Neural progenitor cell (in vitro differentiated cells): Measurements from ENCODE around the gene ITGB8. TPM values are rescaled to one million over a fixed set of nuclear protein-coding genes. Genes with fewer than 3 reads are reported as not detected.

Experiments used
- DNase-seq: peaks from one replicate; pipeline ENCODE4 v3.0.0-alpha.2; 2016; ENCODE audit warnings: low spot score
- H2AFZ ChIP-seq: fragments of 200-600 bp; sonication (generic); replicated peaks from 2 replicates; pipeline ENCODE4 v1.6.1; 2016; ENCODE audit warnings: antibody characterized with exemption
- H3F3A ChIP-seq: fragments of 200-600 bp; sonication (generic); 2 replicates; pipeline ENCODE4 v1.6.1; 2016; ENCODE audit warnings: antibody characterized with exemption, low read depth
- H3K27ac ChIP-seq: fragments of 200-600 bp; sonication (generic); 2 replicates; pipeline ENCODE4 v1.5.1; 2016; ENCODE audit warnings: mild to moderate bottlenecking
- H3K27me3 ChIP-seq: fragments of 200-600 bp; sonication (generic); 2 replicates; pipeline ENCODE4 v1.6.1; 2016; ENCODE audit warnings: mild to moderate bottlenecking, moderate library complexity
- H3K36me3 ChIP-seq: fragments of 200-600 bp; sonication (generic); 2 replicates; pipeline ENCODE4 v1.5.1; 2016
- H3K4me1 ChIP-seq: fragments of 200-600 bp; sonication (generic); 2 replicates; pipeline ENCODE4 v1.6.1; 2016; ENCODE audit warnings: mixed run types
- H3K4me2 ChIP-seq: fragments of 200-600 bp; sonication (generic); 2 replicates; pipeline ENCODE4 v1.6.1; 2016
- H3K4me3 ChIP-seq: fragments of 200-600 bp; sonication (generic); 2 replicates; pipeline ENCODE4 v1.5.1; 2016
- H3K79me2 ChIP-seq: fragments of 200-600 bp; sonication (generic); 2 replicates; pipeline ENCODE4 v1.6.1; 2016; ENCODE audit warnings: low read depth
- H3K9ac ChIP-seq: fragments of 200-600 bp; sonication (generic); 2 replicates; pipeline ENCODE4 v1.6.1; 2016
- H3K9me3 ChIP-seq: fragments of 200-600 bp; sonication (generic); 2 replicates; pipeline ENCODE4 v1.5.1; 2016; ENCODE audit warnings: low read depth
- H4K20me1 ChIP-seq: fragments of 200-600 bp; sonication (generic); 2 replicates; pipeline ENCODE4 v1.6.1; 2016; ENCODE audit warnings: low read depth
- H3K27ac Mint-ChIP-seq: 3 replicates; pipeline ENCODE4 v1.8.0; 2021; ENCODE audit warnings: mixed read lengths
- H3K27me3 Mint-ChIP-seq: 2 replicates; pipeline ENCODE4 v1.8.0; 2022; ENCODE audit warnings: low read depth, mild to moderate bottlenecking, inconsistent platforms, moderate library complexity, mixed read lengths; ENCODE audit not compliant: insufficient read depth
- H3K36me3 Mint-ChIP-seq: 3 replicates; pipeline ENCODE4 v1.8.0; 2021; ENCODE audit warnings: mixed read lengths
- H3K4me1 Mint-ChIP-seq: 3 replicates; pipeline ENCODE4 v1.8.0; 2021; ENCODE audit warnings: mixed read lengths
- H3K4me3 Mint-ChIP-seq: 3 replicates; pipeline ENCODE4 v1.8.0; 2021; ENCODE audit warnings: mild to moderate bottlenecking, moderate library complexity, mixed read lengths
- H3K9me3 Mint-ChIP-seq: 3 replicates; pipeline ENCODE4 v1.8.0; 2020; ENCODE audit warnings: mixed read lengths
- EZH2 ChIP-seq: fragments of 200-600 bp; sonication (generic); IDR thresholded peaks from 2 replicates; pipeline ENCODE4 v1.6.1; 2017; ENCODE audit warnings: antibody characterized with exemption, mild to moderate bottlenecking, moderate library complexity
- EZH2phosphoT487 ChIP-seq: fragments of 200-600 bp; sonication (generic); IDR thresholded peaks from 2 replicates; pipeline ENCODE4 v1.6.1; 2017; ENCODE audit warnings: antibody characterized with exemption
- total RNA-seq: library from RNA; depleted of rRNA; stranded (reverse); fragments of >200 nt; gene quantifications from 2 replicates; pipeline ENCODE4 v1.2.3, GENCODE V29; 2015; ENCODE audit warnings: low replicate concordance
- TF ChIP-seq, protein P1 (sequence below): fragments of 200-600 bp; sonication (generic); IDR thresholded peaks from 2 replicates; pipeline ENCODE4 v1.5.1; 2017; ENCODE audit warnings: antibody characterized with exemption, mild to moderate bottlenecking

ITGB8 gene
- total RNA-seq, 1 donor from 2014 or later = 5.3 TPM

DNA sequence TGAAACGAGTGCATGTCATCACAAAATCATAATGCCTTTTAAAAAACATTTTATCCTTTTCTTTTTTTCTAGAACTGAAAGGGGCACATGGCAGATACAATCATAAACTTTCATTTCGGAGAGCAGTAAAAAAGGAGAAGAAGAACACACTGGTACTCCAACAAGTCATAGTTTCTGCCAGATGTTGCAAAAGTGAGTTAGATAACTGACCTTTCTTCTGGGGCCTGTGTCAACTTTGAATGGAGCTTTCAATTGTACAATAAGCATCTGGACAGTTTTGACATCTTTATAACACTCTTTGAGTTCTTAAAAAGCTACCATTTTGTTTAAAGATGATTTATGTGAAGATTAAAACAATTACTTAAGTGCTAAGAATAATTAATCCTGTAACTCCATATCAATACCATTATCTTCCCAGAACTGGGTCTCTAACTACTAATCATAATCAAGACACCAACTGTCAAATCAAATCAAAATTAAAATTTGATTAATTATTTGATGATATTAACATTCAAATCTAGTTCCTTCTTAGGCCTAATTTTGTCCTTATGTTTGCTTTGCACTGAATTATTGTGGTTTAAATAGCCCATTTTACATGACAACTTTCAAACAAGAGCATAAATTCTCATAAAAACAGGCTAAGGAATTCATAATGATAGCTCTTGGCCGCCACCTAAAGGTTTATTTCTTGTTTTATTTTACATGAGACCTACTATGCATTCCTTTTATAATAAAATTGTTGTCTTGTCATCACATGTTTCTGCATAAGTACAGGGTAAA, 19.5 kb upstream of the ITGB8 start:
- peak; percentile 21 for DNase-seq
- H3K27me3 ChIP-seq = no peaks in the 10 kb centered on the region
- H2AFZ ChIP-seq = no peak overlapping the region
- no peak overlapping the region for H3K4me3 ChIP-seq
- H3K4me1 ChIP-seq = peaks cover 15% of the 10 kb centered on the region
- no peak overlapping the region for H3K9ac ChIP-seq
- no peak overlapping the region for H3K4me3 Mint-ChIP-seq
- H3K79me2 ChIP-seq = no peaks in the 10 kb centered on the region
- H3K9me3 ChIP-seq = no peaks in the 10 kb centered on the region
- no peaks in the 10 kb centered on the region for H3K36me3 Mint-ChIP-seq
- no peaks in the 10 kb centered on the region for H3F3A ChIP-seq
- peaks cover 18% of the 10 kb centered on the region for H3K4me1 Mint-ChIP-seq
- no peak for TF ChIP-seq EZH2phosphoT487
- TF ChIP-seq, protein P1, sequence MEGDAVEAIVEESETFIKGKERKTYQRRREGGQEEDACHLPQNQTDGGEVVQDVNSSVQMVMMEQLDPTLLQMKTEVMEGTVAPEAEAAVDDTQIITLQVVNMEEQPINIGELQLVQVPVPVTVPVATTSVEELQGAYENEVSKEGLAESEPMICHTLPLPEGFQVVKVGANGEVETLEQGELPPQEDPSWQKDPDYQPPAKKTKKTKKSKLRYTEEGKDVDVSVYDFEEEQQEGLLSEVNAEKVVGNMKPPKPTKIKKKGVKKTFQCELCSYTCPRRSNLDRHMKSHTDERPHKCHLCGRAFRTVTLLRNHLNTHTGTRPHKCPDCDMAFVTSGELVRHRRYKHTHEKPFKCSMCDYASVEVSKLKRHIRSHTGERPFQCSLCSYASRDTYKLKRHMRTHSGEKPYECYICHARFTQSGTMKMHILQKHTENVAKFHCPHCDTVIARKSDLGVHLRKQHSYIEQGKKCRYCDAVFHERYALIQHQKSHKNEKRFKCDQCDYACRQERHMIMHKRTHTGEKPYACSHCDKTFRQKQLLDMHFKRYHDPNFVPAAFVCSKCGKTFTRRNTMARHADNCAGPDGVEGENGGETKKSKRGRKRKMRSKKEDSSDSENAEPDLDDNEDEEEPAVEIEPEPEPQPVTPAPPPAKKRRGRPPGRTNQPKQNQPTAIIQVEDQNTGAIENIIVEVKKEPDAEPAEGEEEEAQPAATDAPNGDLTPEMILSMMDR = peak; percentile 54
- H3K36me3 ChIP-seq = no peaks in the 10 kb centered on the region
- no peak overlapping the region for H3K4me2 ChIP-seq
- H3K27ac ChIP-seq = no peak overlapping the region
- no peak overlapping the region for H3K27ac Mint-ChIP-seq
- no peaks in the 10 kb centered on the region for H4K20me1 ChIP-seq
- no peaks in the 10 kb centered on the region for H3K9me3 Mint-ChIP-seq
- H3K27me3 Mint-ChIP-seq = no peaks in the 10 kb centered on the region

DNA sequence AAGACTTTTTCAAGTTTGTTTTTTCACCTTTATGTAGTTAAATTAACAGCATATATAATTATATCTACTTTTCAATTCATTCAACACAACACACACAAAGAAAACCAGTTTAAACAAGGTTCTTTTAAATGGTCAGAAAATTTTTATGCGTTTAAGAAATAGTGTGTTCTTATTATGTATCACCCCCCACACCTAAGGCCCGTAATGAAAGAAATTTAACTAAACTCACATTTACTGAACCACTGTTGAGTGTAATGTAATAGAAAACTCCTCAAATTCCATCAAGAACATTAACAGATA, 19.0 kb upstream of the ITGB8 start:
- H3K4me3 ChIP-seq = no peak overlapping the region
- H3K27ac ChIP-seq = no peak overlapping the region
- peaks cover 13% of the 10 kb centered on the region for H3K4me1 Mint-ChIP-seq
- H3K36me3 ChIP-seq = no peaks in the 10 kb centered on the region
- no peaks in the 10 kb centered on the region for H3K9me3 ChIP-seq
- no peak for TF ChIP-seq EZH2
- no peak for TF ChIP-seq EZH2phosphoT487
- TF ChIP-seq, protein P1 = no peak
- H3K4me3 Mint-ChIP-seq = no peak overlapping the region
- peaks cover 15% of the 10 kb centered on the region for H3K4me1 ChIP-seq
- no peak overlapping the region for H3K9ac ChIP-seq
- H3K27me3 ChIP-seq = no peaks in the 10 kb centered on the region
- no peaks in the 10 kb centered on the region for H3K27me3 Mint-ChIP-seq
- no peak overlapping the region for H3K4me2 ChIP-seq
- no peak overlapping the region for H2AFZ ChIP-seq
- H3F3A ChIP-seq = no peaks in the 10 kb centered on the region
- no peak overlapping the region for H3K27ac Mint-ChIP-seq
- H3K9me3 Mint-ChIP-seq = no peaks in the 10 kb centered on the region
- no peaks in the 10 kb centered on the region for H3K79me2 ChIP-seq
- no peaks in the 10 kb centered on the region for H4K20me1 ChIP-seq
- no peaks in the 10 kb centered on the region for H3K36me3 Mint-ChIP-seq
- no peak for DNase-seq

DNA sequence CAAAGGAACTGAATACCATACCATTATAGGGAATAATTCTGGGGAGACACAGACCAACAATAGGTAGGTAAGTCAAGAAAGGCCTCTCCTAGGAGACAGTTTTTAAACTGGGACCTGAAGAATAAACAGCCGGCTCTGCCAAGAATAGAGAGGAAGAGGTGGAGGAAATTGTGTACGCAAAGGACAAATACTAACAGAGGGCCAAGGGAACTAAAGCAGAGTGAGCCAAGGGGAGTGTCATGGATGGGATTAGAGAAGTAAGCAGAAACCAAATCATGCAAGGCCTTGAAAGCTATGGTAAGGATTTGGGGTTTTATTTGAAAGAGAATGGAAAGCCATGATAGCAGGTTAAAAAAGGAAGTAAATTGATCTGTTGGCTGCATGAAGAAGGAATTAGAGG, 18.1 kb upstream of the ITGB8 start:
- Mint-ChIP-seq H3K9me3 (no peaks in the 10 kb centered on the region), H3K4me3 (no peak overlapping the region), H3K36me3 (no peaks in the 10 kb centered on the region), H3K27ac (no peak overlapping the region), H3K27me3 (no peaks in the 10 kb centered on the region), H3K4me1 (peaks cover 5% of the 10 kb centered on the region)
- Histone ChIP-seq H3K4me3 (no peak overlapping the region), H3K4me2 (no peak overlapping the region), H3K9me3 (no peaks in the 10 kb centered on the region), H3F3A (no peaks in the 10 kb centered on the region), H3K27me3 (no peaks in the 10 kb centered on the region), H3K79me2 (no peaks in the 10 kb centered on the region), H4K20me1 (no peaks in the 10 kb centered on the region), H3K36me3 (no peaks in the 10 kb centered on the region), H3K27ac (no peak overlapping the region), H3K4me1 (peaks cover 10% of the 10 kb centered on the region), H3K9ac (no peak overlapping the region), H2AFZ (peak overlapping the region; percentile 77)
- TF ChIP-seq EZH2 (no peak), EZH2phosphoT487 (no peak)
- TF ChIP-seq, protein P1 = no peak
- DNase-seq = no peak
